C4-2B (cell line): ENCODE measurements around the gene IQGAP2.

Source experiments
- ZFX ChIP-seq: fragments of 450-650 bp; IDR thresholded peaks from 2 replicates; pipeline ENCODE4 v1.6.1; 2017
- TF ChIP-seq, protein P1 (sequence below): fragments of 450-650 bp; conservative IDR thresholded peaks from 2 replicates; pipeline ENCODE4 v1.5.1; 2017; ENCODE audit warnings: mild to moderate bottlenecking

DNA sequence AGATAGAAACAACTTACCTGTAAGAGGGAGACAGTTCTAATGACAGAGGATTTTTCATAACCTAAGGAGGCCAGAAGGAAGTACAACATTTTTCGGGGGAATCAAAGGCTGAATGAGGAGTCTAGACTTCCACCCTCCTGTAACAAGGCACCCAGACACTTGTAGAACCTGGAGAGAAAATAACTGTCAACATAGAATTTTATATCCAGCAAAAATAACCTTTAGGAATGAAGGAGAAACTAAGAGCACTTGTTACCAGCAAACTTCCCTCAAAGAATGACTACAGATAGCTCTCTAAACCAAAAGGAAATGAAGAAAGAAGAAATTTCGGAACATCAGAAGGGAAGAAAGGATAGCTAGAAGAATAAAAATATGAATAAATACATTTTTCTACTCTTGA lies 246.1 kb downstream of the IQGAP2 start:
- TF ChIP-seq, protein P1, sequence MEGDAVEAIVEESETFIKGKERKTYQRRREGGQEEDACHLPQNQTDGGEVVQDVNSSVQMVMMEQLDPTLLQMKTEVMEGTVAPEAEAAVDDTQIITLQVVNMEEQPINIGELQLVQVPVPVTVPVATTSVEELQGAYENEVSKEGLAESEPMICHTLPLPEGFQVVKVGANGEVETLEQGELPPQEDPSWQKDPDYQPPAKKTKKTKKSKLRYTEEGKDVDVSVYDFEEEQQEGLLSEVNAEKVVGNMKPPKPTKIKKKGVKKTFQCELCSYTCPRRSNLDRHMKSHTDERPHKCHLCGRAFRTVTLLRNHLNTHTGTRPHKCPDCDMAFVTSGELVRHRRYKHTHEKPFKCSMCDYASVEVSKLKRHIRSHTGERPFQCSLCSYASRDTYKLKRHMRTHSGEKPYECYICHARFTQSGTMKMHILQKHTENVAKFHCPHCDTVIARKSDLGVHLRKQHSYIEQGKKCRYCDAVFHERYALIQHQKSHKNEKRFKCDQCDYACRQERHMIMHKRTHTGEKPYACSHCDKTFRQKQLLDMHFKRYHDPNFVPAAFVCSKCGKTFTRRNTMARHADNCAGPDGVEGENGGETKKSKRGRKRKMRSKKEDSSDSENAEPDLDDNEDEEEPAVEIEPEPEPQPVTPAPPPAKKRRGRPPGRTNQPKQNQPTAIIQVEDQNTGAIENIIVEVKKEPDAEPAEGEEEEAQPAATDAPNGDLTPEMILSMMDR, result no peak
- no peak for TF ChIP-seq ZFX
